ENCODE data around the gene LRRN3.

The LRRN3 gene

DNA sequence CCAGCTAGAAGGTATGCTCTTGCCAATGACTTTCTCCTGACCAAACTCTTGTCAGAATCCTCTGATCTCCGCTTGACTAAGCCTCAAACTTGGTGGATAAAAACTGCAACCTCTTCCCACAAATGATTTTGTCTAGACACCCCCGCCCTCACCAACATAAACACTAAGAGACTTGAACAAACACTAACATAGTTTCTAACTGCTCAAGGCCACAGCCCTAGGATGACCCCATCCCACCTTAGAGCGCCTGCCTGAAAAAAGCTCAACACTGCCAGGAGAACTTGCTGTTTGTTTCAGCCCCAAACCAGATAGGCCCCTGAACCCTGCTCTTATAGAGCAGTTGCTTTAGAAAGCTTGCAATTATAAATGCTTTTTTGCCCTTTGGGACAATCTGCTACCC lies 71.8 kb downstream of the LRRN3 start:
- Histone ChIP-seq H3K36me3 (ENCODE audit: control insufficient read depth, insufficient read depth, low read length) (no peaks in the 10 kb centered on the region), H3K4me3 (ENCODE audit: low read length) (no peak overlapping the region), H2BK5ac (ENCODE audit: low read length) (no peak overlapping the region), H3K4me2 (ENCODE audit: low read length) (no peak overlapping the region), H3K18ac (ENCODE audit: low read length) (no peak overlapping the region), H3K79me1 (ENCODE audit: low read length) (no peaks in the 10 kb centered on the region), H3K4me1 (ENCODE audit: control insufficient read depth, low read depth, low read length) (no peaks in the 10 kb centered on the region), H2BK120ac (ENCODE audit: low read depth, low read length) (no peak overlapping the region), H3K27me3 (ENCODE audit: insufficient read depth, low read length, poor library complexity) (no peaks in the 10 kb centered on the region), H4K5ac (ENCODE audit: low read length) (no peak overlapping the region), H2BK15ac (replicated peaks; ENCODE audit: low read depth) (no peak overlapping the region), H3K56ac (ENCODE audit: low read length) (no peak overlapping the region), H2AK5ac (ENCODE audit: low read length) (no peak overlapping the region), H3K27ac (ENCODE audit: low read depth, low read length) (no peak overlapping the region), H3K23ac (ENCODE audit: low read length) (no peak overlapping the region), H3K9ac (ENCODE audit: low read length) (no peak overlapping the region), H3K79me2 (ENCODE audit: control insufficient read depth, insufficient read depth, low read length) (no peaks in the 10 kb centered on the region), H3K4ac (ENCODE audit: low read depth, low read length) (no peak overlapping the region), H4K8ac (ENCODE audit: low read depth, low read length) (no peak overlapping the region)
- no CpG with 5 or more reads among the region's 3 CpGs for WGBS (ENCODE audit: extremely low coverage, insufficient coverage, low lambda C conversion rate)
- DNase-seq, result no peak

DNA sequence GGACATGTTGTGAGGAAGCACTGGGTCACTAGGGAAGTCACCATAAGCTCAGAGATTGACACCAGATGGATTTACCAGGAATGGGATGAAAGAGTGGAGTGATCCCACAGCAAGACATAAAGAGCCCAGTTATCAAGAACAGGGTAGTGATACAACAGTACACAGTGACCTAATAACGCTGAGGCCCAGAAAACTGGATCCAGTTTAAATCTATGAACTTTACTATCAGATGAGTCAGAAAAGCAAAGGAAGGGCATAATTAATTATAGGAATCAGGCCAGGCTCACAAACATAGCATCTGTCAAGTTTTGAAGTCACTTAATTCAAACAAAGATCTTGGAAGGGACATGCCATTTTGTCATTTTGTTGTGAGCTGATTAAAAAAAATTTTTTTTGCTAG lies 73.5 kb downstream of the LRRN3 start:
- H2AK5ac ChIP-seq (ENCODE audit: low read length), result no peak overlapping the region
- H2BK5ac ChIP-seq (ENCODE audit: low read length), result no peak overlapping the region
- no peak overlapping the region for H3K18ac ChIP-seq (ENCODE audit: low read length)
- no CpG with 5 or more reads among the region's 1 CpG for WGBS (ENCODE audit: extremely low coverage, insufficient coverage, low lambda C conversion rate)
- no peak overlapping the region for H3K4me2 ChIP-seq (ENCODE audit: low read length)
- H3K27ac ChIP-seq (ENCODE audit: low read depth, low read length), result no peak overlapping the region
- H3K9ac ChIP-seq (ENCODE audit: low read length), result no peak overlapping the region
- no peak overlapping the region for H3K4me3 ChIP-seq (ENCODE audit: low read length)
- H3K4me1 ChIP-seq (ENCODE audit: control insufficient read depth, low read depth, low read length), result no peaks in the 10 kb centered on the region
- H4K5ac ChIP-seq (ENCODE audit: low read length), result no peak overlapping the region
- no peak overlapping the region for H4K8ac ChIP-seq (ENCODE audit: low read depth, low read length)
- H3K56ac ChIP-seq (ENCODE audit: low read length), result no peak overlapping the region
- H3K36me3 ChIP-seq (ENCODE audit: control insufficient read depth, insufficient read depth, low read length), result no peaks in the 10 kb centered on the region
- H3K79me2 ChIP-seq (ENCODE audit: control insufficient read depth, insufficient read depth, low read length), result no peaks in the 10 kb centered on the region
- H2BK15ac ChIP-seq (replicated peaks; ENCODE audit: low read depth), result no peak overlapping the region
- no peaks in the 10 kb centered on the region for H3K27me3 ChIP-seq (ENCODE audit: insufficient read depth, low read length, poor library complexity)
- H3K79me1 ChIP-seq (ENCODE audit: low read length), result no peaks in the 10 kb centered on the region
- DNase-seq, result no peak
- H2BK120ac ChIP-seq (ENCODE audit: low read depth, low read length), result no peak overlapping the region
- H3K23ac ChIP-seq (ENCODE audit: low read length), result no peak overlapping the region
- no peak overlapping the region for H3K4ac ChIP-seq (ENCODE audit: low read depth, low read length)

DNA sequence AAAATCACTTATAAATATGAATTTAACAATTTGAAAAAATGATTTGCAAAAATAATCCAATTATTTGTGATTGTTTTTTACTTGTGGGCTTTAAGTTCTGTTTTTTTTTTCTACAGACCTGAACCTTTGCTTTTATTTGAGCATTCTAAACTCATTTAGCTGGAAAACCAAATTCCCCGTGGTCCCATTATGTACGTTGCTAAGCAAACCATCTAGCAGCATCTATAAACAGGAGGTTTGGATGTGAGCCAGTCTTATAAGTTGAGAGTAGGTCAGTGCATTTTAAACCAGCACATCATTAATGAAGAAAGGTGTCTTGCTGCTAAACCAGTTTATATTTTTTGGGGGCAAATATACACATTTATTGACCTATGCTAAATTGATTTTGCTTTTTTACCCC lies 77.3 kb downstream of the LRRN3 start:
- no peak overlapping the region for H3K4me3 ChIP-seq (ENCODE audit: low read length)
- no peaks in the 10 kb centered on the region for H3K36me3 ChIP-seq (ENCODE audit: control insufficient read depth, insufficient read depth, low read length)
- no CpG with 5 or more reads among the region's 2 CpGs for WGBS (ENCODE audit: extremely low coverage, insufficient coverage, low lambda C conversion rate)
- H2BK15ac ChIP-seq (replicated peaks; ENCODE audit: low read depth), result no peak overlapping the region
- H2BK120ac ChIP-seq (ENCODE audit: low read depth, low read length), result no peak overlapping the region
- no peak overlapping the region for H3K4me2 ChIP-seq (ENCODE audit: low read length)
- H3K9ac ChIP-seq (ENCODE audit: low read length), result no peak overlapping the region
- no peak overlapping the region for H4K8ac ChIP-seq (ENCODE audit: low read depth, low read length)
- H3K56ac ChIP-seq (ENCODE audit: low read length), result no peak overlapping the region
- no peaks in the 10 kb centered on the region for H3K79me1 ChIP-seq (ENCODE audit: low read length)
- H4K5ac ChIP-seq (ENCODE audit: low read length), result no peak overlapping the region
- no peak overlapping the region for H3K18ac ChIP-seq (ENCODE audit: low read length)
- no peak for DNase-seq
- no peaks in the 10 kb centered on the region for H3K4me1 ChIP-seq (ENCODE audit: control insufficient read depth, low read depth, low read length)
- no peak overlapping the region for H2BK5ac ChIP-seq (ENCODE audit: low read length)
- no peak overlapping the region for H2AK5ac ChIP-seq (ENCODE audit: low read length)
- H3K79me2 ChIP-seq (ENCODE audit: control insufficient read depth, insufficient read depth, low read length), result no peaks in the 10 kb centered on the region
- H3K4ac ChIP-seq (ENCODE audit: low read depth, low read length), result no peak overlapping the region
- H3K27me3 ChIP-seq (ENCODE audit: insufficient read depth, low read length, poor library complexity), result no peaks in the 10 kb centered on the region
- no peak overlapping the region for H3K23ac ChIP-seq (ENCODE audit: low read length)
- H3K27ac ChIP-seq (ENCODE audit: low read depth, low read length), result no peak overlapping the region

DNA sequence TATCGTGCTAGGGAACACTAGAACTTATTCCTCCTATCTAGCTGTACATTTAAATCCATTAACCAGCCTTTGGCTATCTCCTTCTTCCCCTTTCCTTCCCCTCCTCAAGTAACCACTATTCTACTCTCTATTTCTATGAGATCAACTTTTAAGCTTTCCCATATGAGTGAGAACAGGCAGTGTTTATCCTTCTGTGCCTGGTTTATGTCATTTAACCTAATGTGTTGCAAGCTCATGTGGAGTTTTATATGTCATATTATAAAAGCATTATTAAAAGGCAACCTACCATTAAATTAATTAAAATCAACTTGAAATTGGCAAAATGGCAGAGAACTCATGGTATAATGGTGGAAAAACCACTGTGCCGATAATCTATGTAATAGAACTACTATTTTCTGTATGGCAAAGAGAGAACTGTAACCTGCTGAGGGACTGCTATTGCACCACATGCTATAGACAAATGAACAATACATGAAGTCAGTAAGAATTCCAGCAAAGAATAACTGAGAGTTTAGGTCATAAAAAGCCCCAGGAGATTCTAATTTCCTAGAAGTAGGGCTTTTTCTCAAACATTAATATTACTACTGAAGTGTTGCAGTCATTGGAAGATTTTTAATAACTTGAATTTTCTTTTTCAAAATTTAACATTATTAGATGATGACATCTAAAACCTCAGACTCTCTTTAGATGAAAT lies 81.8 kb downstream of the LRRN3 start:
- Histone ChIP-seq H3K56ac (ENCODE audit: low read length) (no peak overlapping the region), H3K27me3 (ENCODE audit: insufficient read depth, low read length, poor library complexity) (no peaks in the 10 kb centered on the region), H2AK5ac (ENCODE audit: low read length) (no peak overlapping the region), H3K27ac (ENCODE audit: low read depth, low read length) (no peak overlapping the region), H3K18ac (ENCODE audit: low read length) (no peak overlapping the region), H3K4me1 (ENCODE audit: control insufficient read depth, low read depth, low read length) (no peaks in the 10 kb centered on the region), H3K4me2 (ENCODE audit: low read length) (no peak overlapping the region), H2BK15ac (replicated peaks; ENCODE audit: low read depth) (no peak overlapping the region), H3K4ac (ENCODE audit: low read depth, low read length) (no peak overlapping the region), H3K23ac (ENCODE audit: low read length) (no peak overlapping the region), H3K36me3 (ENCODE audit: control insufficient read depth, insufficient read depth, low read length) (no peaks in the 10 kb centered on the region), H2BK120ac (ENCODE audit: low read depth, low read length) (no peak overlapping the region), H4K8ac (ENCODE audit: low read depth, low read length) (no peak overlapping the region), H3K4me3 (ENCODE audit: low read length) (no peak overlapping the region), H2BK5ac (ENCODE audit: low read length) (no peak overlapping the region), H3K79me2 (ENCODE audit: control insufficient read depth, insufficient read depth, low read length) (no peaks in the 10 kb centered on the region), H4K5ac (ENCODE audit: low read length) (no peak overlapping the region), H3K79me1 (ENCODE audit: low read length) (no peaks in the 10 kb centered on the region), H3K9ac (ENCODE audit: low read length) (no peak overlapping the region)
- DNase-seq, result no peak
- WGBS (ENCODE audit: extremely low coverage, insufficient coverage, low lambda C conversion rate), result no CpG with 5 or more reads among the region's 2 CpGs

DNA sequence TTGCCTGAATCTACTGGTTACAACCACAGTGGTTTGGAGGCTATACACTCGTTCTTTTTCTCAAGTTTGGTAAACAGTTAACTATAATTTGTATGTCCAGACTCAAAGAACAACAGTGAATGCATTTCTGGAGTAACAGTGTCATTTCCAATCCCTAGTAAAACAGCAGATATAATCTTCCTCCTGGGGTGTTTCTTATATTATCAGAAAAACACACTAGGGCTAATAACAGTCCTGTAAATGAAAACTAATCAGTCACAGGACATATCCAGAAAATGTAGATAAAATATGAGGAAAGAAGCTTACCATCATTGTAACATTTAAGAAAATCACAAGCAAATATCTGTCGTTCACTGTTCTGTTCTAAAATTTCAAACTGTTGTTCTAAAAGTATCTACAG lies 82.6 kb downstream of the LRRN3 start:
- Histone ChIP-seq H3K36me3 (ENCODE audit: control insufficient read depth, insufficient read depth, low read length) (no peaks in the 10 kb centered on the region), H3K18ac (ENCODE audit: low read length) (no peak overlapping the region), H3K79me1 (ENCODE audit: low read length) (no peaks in the 10 kb centered on the region), H3K4ac (ENCODE audit: low read depth, low read length) (no peak overlapping the region), H3K27ac (ENCODE audit: low read depth, low read length) (no peak overlapping the region), H3K23ac (ENCODE audit: low read length) (no peak overlapping the region), H2AK5ac (ENCODE audit: low read length) (no peak overlapping the region), H4K8ac (ENCODE audit: low read depth, low read length) (no peak overlapping the region), H3K4me2 (ENCODE audit: low read length) (no peak overlapping the region), H2BK15ac (replicated peaks; ENCODE audit: low read depth) (no peak overlapping the region), H3K9ac (ENCODE audit: low read length) (no peak overlapping the region), H3K79me2 (ENCODE audit: control insufficient read depth, insufficient read depth, low read length) (no peaks in the 10 kb centered on the region), H3K27me3 (ENCODE audit: insufficient read depth, low read length, poor library complexity) (no peaks in the 10 kb centered on the region), H2BK5ac (ENCODE audit: low read length) (no peak overlapping the region), H3K56ac (ENCODE audit: low read length) (no peak overlapping the region), H3K4me1 (ENCODE audit: control insufficient read depth, low read depth, low read length) (no peaks in the 10 kb centered on the region), H3K4me3 (ENCODE audit: low read length) (no peak overlapping the region), H4K5ac (ENCODE audit: low read length) (no peak overlapping the region), H2BK120ac (ENCODE audit: low read depth, low read length) (no peak overlapping the region)
- no peak for DNase-seq
- no CpG with 5 or more reads among the region's 2 CpGs for WGBS (ENCODE audit: extremely low coverage, insufficient coverage, low lambda C conversion rate)

DNA sequence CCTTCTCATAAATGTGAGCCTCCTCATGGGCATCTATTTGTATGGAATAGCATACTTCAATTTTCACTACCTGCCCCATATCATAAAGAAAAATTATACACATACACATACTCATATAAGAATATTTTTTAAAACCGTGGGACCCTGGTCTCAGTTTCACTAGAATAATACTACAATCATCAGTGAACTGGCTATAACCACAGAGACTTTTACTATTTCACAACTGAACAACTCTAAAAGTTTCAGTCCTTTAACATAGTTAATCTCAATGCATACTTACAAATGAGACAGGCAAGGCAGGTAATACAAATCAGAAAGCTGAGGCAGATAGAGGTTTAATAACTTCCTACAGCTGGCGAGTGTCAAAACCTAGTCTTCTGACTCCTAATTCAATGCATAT lies 83.1 kb downstream of the LRRN3 start:
- Histone ChIP-seq H3K23ac (ENCODE audit: low read length) (no peak overlapping the region), H3K79me2 (ENCODE audit: control insufficient read depth, insufficient read depth, low read length) (no peaks in the 10 kb centered on the region), H3K27ac (ENCODE audit: low read depth, low read length) (no peak overlapping the region), H3K79me1 (ENCODE audit: low read length) (no peaks in the 10 kb centered on the region), H3K4ac (ENCODE audit: low read depth, low read length) (no peak overlapping the region), H3K4me1 (ENCODE audit: control insufficient read depth, low read depth, low read length) (no peaks in the 10 kb centered on the region), H2BK5ac (ENCODE audit: low read length) (no peak overlapping the region), H2BK120ac (ENCODE audit: low read depth, low read length) (no peak overlapping the region), H4K8ac (ENCODE audit: low read depth, low read length) (no peak overlapping the region), H3K4me2 (ENCODE audit: low read length) (no peak overlapping the region), H3K18ac (ENCODE audit: low read length) (no peak overlapping the region), H2BK15ac (replicated peaks; ENCODE audit: low read depth) (no peak overlapping the region), H3K4me3 (ENCODE audit: low read length) (no peak overlapping the region), H3K9ac (ENCODE audit: low read length) (no peak overlapping the region), H3K36me3 (ENCODE audit: control insufficient read depth, insufficient read depth, low read length) (no peaks in the 10 kb centered on the region), H4K5ac (ENCODE audit: low read length) (no peak overlapping the region), H3K56ac (ENCODE audit: low read length) (no peak overlapping the region), H2AK5ac (ENCODE audit: low read length) (no peak overlapping the region), H3K27me3 (ENCODE audit: insufficient read depth, low read length, poor library complexity) (no peaks in the 10 kb centered on the region)
- no CpG with 5 or more reads among the region's 2 CpGs for WGBS (ENCODE audit: extremely low coverage, insufficient coverage, low lambda C conversion rate)
- no peak for DNase-seq

Measured in mesendoderm (in vitro differentiated cells).